Measurements from ENCODE around the gene HOMER2.

DNA sequence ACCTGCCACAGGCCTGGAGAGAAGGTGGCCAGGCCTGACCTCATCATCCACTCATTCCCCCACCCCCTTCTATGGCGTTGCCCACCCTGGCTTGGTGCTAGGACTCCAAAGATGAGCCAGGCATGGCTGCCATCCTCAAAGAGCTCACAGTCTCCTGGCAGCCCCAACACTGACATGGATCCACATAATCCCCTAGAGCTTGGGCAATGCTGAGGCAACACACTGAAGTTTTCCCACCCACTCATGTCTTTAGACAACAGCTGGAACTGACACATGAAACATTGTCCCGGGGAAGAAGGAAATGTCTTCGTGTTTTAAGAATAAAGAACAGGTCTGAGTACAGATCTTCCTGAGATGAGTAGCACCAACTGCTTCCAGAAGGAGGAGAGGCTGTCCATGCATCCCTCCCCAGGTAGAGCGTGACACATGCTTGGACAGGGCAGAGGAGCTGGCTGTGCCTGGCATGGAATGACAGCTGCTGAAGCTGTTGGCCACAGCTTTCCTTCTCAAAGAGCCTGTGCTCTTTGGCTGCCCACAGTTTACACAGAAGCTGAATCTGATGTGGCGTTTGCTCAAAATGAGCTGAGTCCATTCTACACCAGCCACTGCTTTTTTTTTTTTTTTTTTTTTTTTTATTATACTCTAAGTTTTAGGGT lies 70.1 kb downstream of the HOMER2 start:
- TF ChIP-seq POLR2A (IDR thresholded peaks at IDR 0.05) (no peak), POLR2AphosphoS5 (IDR thresholded peaks at IDR 0.05) (no peak)
